ENCODE measurements around the gene SH3RF3. TPM values are rescaled to one million over a fixed set of nuclear protein-coding genes. Genes with fewer than 3 reads are reported as not detected.

Gene SH3RF3
- polyA plus RNA-seq, 2 donors, result 1.1 to 1.3 TPM

DNA sequence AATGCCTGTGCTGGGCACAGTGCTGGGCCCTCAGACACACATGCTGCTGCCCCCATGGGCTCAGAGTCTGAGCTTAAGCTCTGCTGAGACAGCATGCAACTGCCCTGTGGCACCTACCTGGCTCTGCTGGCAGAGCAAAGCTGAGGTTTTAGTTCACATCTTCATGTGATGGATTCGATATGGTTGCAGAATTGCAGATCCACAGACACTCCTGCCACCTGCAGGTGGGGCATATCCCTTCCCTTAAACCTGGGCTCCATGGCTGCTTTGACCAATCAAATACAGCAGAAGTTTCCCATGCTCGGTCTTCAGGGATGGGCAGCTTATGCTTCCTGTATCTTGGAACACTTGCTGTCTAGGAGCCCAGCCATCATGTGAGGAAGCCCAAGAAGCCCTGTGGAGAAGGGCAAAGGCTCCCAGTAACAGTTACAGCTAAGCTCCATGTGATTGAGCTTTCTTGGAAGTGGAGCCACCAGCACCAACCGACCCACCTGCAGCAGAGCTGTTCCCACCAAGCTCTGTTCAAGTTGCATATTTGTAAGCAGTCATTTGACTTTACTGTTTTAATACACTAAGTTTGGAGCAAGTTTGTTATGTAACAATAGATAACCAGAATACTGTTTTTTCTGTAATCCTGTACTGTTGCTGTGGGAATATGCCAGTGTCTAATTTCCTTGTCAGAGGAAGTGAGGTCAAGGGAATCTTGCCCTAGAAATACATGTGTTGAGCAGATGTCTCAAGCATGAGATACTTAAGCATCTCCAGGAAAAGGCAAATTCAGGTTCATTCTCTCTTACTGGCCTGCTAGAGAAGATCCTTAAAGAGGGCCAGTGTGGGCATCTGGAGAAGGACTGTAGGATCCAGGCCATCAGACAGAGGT is 79.3 kb downstream of the SH3RF3 start:
- Histone ChIP-seq H3K27me3 (ENCODE audit: control insufficient read depth in 1 of 2, insufficient read depth in 2 of 2, low read length in 2 of 2) (no peaks in the 10 kb centered on the region), H3K27ac (ENCODE audit: low read depth in 2 of 2, low read length in 1 of 2) (no peak overlapping the region), H3K4me3 (ENCODE audit: low read depth in 1 of 2, low read length in 2 of 2) (no peak overlapping the region), H3K9me3 (ENCODE audit: control insufficient read depth in 2 of 2, insufficient read depth in 1 of 2, low read depth in 1 of 2, low read length in 1 of 2) (no peaks in the 10 kb centered on the region), H3K4me1 (ENCODE audit: control insufficient read depth in 2 of 2, insufficient read depth in 2 of 2, low read length in 1 of 2) (peaks cover 0 to 6% of the 10 kb centered on the region in 2 donors), H3K36me3 (ENCODE audit: control insufficient read depth in 2 of 2, insufficient read depth in 2 of 2, low read length in 1 of 2) (no peaks in the 10 kb centered on the region)
- WGBS, 2 donors, result 91 to 95% methylated on average over 3 of the region's 3 CpGs

- Histone ChIP-seq H3K9me3 (ENCODE audit: control insufficient read depth in 2 of 2, insufficient read depth in 1 of 2, low read depth in 1 of 2, low read length in 1 of 2) (no peaks in the 10 kb centered on the region), H3K27me3 (ENCODE audit: control insufficient read depth in 1 of 2, insufficient read depth in 2 of 2, low read length in 2 of 2) (no peaks in the 10 kb centered on the region), H3K4me1 (ENCODE audit: control insufficient read depth in 2 of 2, insufficient read depth in 2 of 2, low read length in 1 of 2) (peaks cover 0 to 11% of the 10 kb centered on the region in 2 donors), H3K36me3 (ENCODE audit: control insufficient read depth in 2 of 2, insufficient read depth in 2 of 2, low read length in 1 of 2) (no peaks in the 10 kb centered on the region), H3K4me3 (ENCODE audit: low read depth in 1 of 2, low read length in 2 of 2) (no peak overlapping the region), H3K27ac (ENCODE audit: low read depth in 2 of 2, low read length in 1 of 2) (peak overlapping the region in 1 of 2 donors; percentile 14)
- WGBS, 2 donors, result 76 to 83% methylated on average over 6 of the region's 6 CpGs
Measured at GRCh38 chr2:109208951-109209335, 79.9 kb downstream of the SH3RF3 start.

DNA sequence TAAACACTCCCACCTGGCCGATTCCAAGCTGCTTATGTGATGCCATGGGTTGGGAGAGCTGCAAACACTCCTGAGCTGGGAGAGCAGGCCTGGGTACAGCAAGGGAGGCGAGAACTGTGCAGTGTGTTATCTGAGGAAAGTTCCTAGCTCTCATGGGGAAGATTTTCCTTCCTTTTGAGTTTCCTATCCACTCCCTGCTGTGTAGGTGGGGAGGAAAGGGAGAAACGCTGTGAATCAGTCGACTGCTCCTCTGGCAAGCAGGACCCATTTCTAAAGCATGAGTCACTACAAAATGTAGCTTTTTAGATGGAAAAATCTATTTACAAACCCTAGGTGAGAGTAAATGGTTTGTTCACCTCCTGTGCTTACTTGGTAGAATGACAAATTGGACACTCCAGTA is 80.4 kb downstream of the SH3RF3 start:
- H3K9me3 ChIP-seq (ENCODE audit: control insufficient read depth in 2 of 2, insufficient read depth in 1 of 2, low read depth in 1 of 2, low read length in 1 of 2), result no peaks in the 10 kb centered on the region
- WGBS, 2 donors, result 31 to 32% methylated on average over 4 of the region's 4 CpGs
- H3K27ac ChIP-seq (ENCODE audit: low read depth in 2 of 2, low read length in 1 of 2), result peak overlapping the region in 1 of 2 donors; percentile 14
- no peak overlapping the region for H3K4me3 ChIP-seq (ENCODE audit: low read depth in 1 of 2, low read length in 2 of 2)
- H3K27me3 ChIP-seq (ENCODE audit: control insufficient read depth in 1 of 2, insufficient read depth in 2 of 2, low read length in 2 of 2), result no peaks in the 10 kb centered on the region
- H3K4me1 ChIP-seq (ENCODE audit: control insufficient read depth in 2 of 2, insufficient read depth in 2 of 2, low read length in 1 of 2), result peaks cover 0 to 13% of the 10 kb centered on the region in 2 donors
- no peaks in the 10 kb centered on the region for H3K36me3 ChIP-seq (ENCODE audit: control insufficient read depth in 2 of 2, insufficient read depth in 2 of 2, low read length in 1 of 2)

DNA sequence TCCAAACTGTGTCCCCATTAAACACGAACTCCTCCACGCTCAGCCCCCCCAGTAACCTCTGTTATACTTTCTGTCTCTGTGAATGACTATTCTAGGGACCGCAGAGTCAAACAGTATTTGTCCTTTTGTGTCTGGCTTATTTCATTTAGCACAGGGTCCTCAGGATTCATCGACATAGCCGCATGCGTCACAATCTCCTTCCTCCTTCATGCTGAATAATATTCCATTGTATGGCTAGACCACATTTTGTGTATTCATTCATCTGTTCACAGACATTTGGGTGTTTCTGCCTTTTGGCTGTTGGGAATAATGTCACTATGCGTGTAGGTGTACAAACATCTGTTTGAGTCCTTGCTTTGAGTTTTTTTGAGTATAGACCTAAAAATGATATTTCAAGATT is 80.9 kb downstream of the SH3RF3 start:
- no peak overlapping the region for H3K27ac ChIP-seq (ENCODE audit: low read depth in 2 of 2, low read length in 1 of 2)
- WGBS, 2 donors, result 86 to 87% methylated on average over 7 of the region's 7 CpGs
- peaks cover 0 to 16% of the 10 kb centered on the region in 2 donors for H3K4me1 ChIP-seq (ENCODE audit: control insufficient read depth in 2 of 2, insufficient read depth in 2 of 2, low read length in 1 of 2)
- no peaks in the 10 kb centered on the region for H3K27me3 ChIP-seq (ENCODE audit: control insufficient read depth in 1 of 2, insufficient read depth in 2 of 2, low read length in 2 of 2)
- H3K36me3 ChIP-seq (ENCODE audit: control insufficient read depth in 2 of 2, insufficient read depth in 2 of 2, low read length in 1 of 2), result no peaks in the 10 kb centered on the region
- no peaks in the 10 kb centered on the region for H3K9me3 ChIP-seq (ENCODE audit: control insufficient read depth in 2 of 2, insufficient read depth in 1 of 2, low read depth in 1 of 2, low read length in 1 of 2)
- H3K4me3 ChIP-seq (ENCODE audit: low read depth in 1 of 2, low read length in 2 of 2), result no peak overlapping the region

DNA sequence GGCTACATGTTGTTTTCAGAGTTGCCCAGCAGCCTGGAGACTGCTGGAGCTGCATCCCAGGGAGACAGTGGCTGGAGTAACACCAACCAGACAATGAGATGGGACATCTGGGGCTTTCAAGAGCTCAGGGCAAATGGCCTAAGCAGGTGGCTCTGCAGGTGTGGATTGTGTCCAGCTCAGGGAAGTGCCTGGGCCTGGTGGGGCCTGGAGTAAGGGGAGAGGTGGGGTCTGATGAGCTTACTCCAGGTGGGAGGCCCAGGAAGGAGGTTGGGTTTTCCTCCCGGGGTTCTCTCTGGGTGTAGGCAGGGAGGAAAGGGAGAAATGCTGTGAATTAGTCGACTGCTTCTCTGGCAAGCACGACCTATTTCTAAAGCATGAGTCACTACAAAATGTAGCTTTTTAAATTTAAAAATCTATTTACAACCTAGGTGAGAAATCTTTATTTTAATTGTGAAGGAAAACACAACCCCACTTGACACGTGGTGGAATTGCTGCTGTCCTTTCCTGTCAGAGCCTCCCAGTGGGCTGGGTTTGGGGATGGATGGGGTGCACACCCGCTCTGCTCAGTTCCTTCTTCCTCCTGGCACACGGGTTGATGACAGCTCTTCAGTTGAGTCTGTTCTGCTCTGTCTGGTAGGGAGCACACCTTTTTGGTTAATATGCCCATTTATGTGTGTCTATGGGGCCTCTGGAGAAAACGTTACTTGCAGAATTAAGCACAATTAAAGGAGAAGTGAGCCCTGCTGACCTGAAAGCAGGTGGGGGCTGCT is 81.6 kb downstream of the SH3RF3 start:
- Histone ChIP-seq H3K36me3 (ENCODE audit: control insufficient read depth in 2 of 2, insufficient read depth in 2 of 2, low read length in 1 of 2) (no peaks in the 10 kb centered on the region), H3K27me3 (ENCODE audit: control insufficient read depth in 1 of 2, insufficient read depth in 2 of 2, low read length in 2 of 2) (no peaks in the 10 kb centered on the region), H3K9me3 (ENCODE audit: control insufficient read depth in 2 of 2, insufficient read depth in 1 of 2, low read depth in 1 of 2, low read length in 1 of 2) (no peaks in the 10 kb centered on the region), H3K4me1 (ENCODE audit: control insufficient read depth in 2 of 2, insufficient read depth in 2 of 2, low read length in 1 of 2) (peaks cover 0 to 16% of the 10 kb centered on the region in 2 donors), H3K27ac (ENCODE audit: low read depth in 2 of 2, low read length in 1 of 2) (no peak overlapping the region), H3K4me3 (ENCODE audit: low read depth in 1 of 2, low read length in 2 of 2) (no peak overlapping the region)
- WGBS, 2 donors, result 25 to 46% methylated on average over 7 of the region's 7 CpGs

DNA sequence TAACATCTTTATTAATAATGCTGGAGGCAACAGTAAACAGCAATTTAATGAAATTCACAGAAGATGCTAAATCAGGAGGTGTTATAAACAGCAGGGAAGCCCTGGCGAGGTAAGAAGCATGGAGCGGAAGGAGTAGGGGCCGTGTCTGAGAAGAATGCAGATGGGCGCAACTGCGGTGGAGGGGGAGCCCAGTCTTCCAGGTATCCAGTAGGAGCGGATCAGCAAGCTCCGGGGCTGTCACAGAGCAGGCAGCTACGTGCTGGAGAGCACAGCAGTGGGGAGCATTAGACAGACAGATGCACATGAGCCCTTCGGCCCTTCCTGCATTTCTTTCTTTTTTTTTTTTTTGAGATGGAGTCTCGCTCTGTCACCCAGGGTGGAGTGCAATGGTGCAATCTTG is 82.3 kb downstream of the SH3RF3 start:
- H3K9me3 ChIP-seq (ENCODE audit: control insufficient read depth in 2 of 2, insufficient read depth in 1 of 2, low read depth in 1 of 2, low read length in 1 of 2), result no peaks in the 10 kb centered on the region
- H3K36me3 ChIP-seq (ENCODE audit: control insufficient read depth in 2 of 2, insufficient read depth in 2 of 2, low read length in 1 of 2), result no peaks in the 10 kb centered on the region
- no peaks in the 10 kb centered on the region for H3K27me3 ChIP-seq (ENCODE audit: control insufficient read depth in 1 of 2, insufficient read depth in 2 of 2, low read length in 2 of 2)
- no peak overlapping the region for H3K4me3 ChIP-seq (ENCODE audit: low read depth in 1 of 2, low read length in 2 of 2)
- H3K4me1 ChIP-seq (ENCODE audit: control insufficient read depth in 2 of 2, insufficient read depth in 2 of 2, low read length in 1 of 2), result peaks cover 0 to 17% of the 10 kb centered on the region in 2 donors
- no peak overlapping the region for H3K27ac ChIP-seq (ENCODE audit: low read depth in 2 of 2, low read length in 1 of 2)
- WGBS, 2 donors, result 84 to 93% methylated on average over 8 to 10 of the region's 10 CpGs

GRCh38 chr2:109212836-109213563 is 84.0 kb downstream of the SH3RF3 start:
- Histone ChIP-seq H3K27me3 (ENCODE audit: control insufficient read depth in 1 of 2, insufficient read depth in 2 of 2, low read length in 2 of 2) (no peaks in the 10 kb centered on the region), H3K4me1 (ENCODE audit: control insufficient read depth in 2 of 2, insufficient read depth in 2 of 2, low read length in 1 of 2) (peaks cover 0 to 22% of the 10 kb centered on the region in 2 donors), H3K9me3 (ENCODE audit: control insufficient read depth in 2 of 2, insufficient read depth in 1 of 2, low read depth in 1 of 2, low read length in 1 of 2) (no peaks in the 10 kb centered on the region), H3K36me3 (ENCODE audit: control insufficient read depth in 2 of 2, insufficient read depth in 2 of 2, low read length in 1 of 2) (no peaks in the 10 kb centered on the region), H3K27ac (ENCODE audit: low read depth in 2 of 2, low read length in 1 of 2) (no peak overlapping the region), H3K4me3 (ENCODE audit: low read depth in 1 of 2, low read length in 2 of 2) (no peak overlapping the region)
- WGBS, 2 donors, result 91 to 95% methylated on average over 10 of the region's 10 CpGs

GRCh38 chr2:109213646-109214433 is 84.8 kb downstream of the SH3RF3 start:
- peak overlapping the region in 1 of 2 donors; percentile 17 for H3K27ac ChIP-seq (ENCODE audit: low read depth in 2 of 2, low read length in 1 of 2)
- H3K4me1 ChIP-seq (ENCODE audit: control insufficient read depth in 2 of 2, insufficient read depth in 2 of 2, low read length in 1 of 2), result peaks cover 1 to 23% of the 10 kb centered on the region in 2 donors
- no peaks in the 10 kb centered on the region for H3K27me3 ChIP-seq (ENCODE audit: control insufficient read depth in 1 of 2, insufficient read depth in 2 of 2, low read length in 2 of 2)
- no peaks in the 10 kb centered on the region for H3K36me3 ChIP-seq (ENCODE audit: control insufficient read depth in 2 of 2, insufficient read depth in 2 of 2, low read length in 1 of 2)
- no peaks in the 10 kb centered on the region for H3K9me3 ChIP-seq (ENCODE audit: control insufficient read depth in 2 of 2, insufficient read depth in 1 of 2, low read depth in 1 of 2, low read length in 1 of 2)
- H3K4me3 ChIP-seq (ENCODE audit: low read depth in 1 of 2, low read length in 2 of 2), result no peak overlapping the region
- WGBS, 2 donors, result 57 to 73% methylated on average over 16 of the region's 16 CpGs
